WTC11 (cell line): ENCODE measurements around the gene U2AF2. TPM values are rescaled to one million over a fixed set of nuclear protein-coding genes. Genes with fewer than 3 reads are reported as not detected.

Experiments
- ATAC-seq: fragments of 200-7000 bp; cut with Tn5 transposase; 2 replicates; pipeline ENCODE4 v1.10.0; 2021; ENCODE audit warnings: mild to moderate bottlenecking, moderate library complexity
- CTCF ChIA-PET: fragments of 300-600 bp; sonication (Branson Sonifier 250); formaldehyde crosslinking; loops from one replicate; lab custom pipeline; 2021; ENCODE audit warnings: antibody characterized with exemption; lab: Charles Lee
- POLR2A ChIA-PET: fragments of 350-600 bp; sonication (Branson Sonifier 250); formaldehyde crosslinking; loops from one replicate; lab custom pipeline; 2021; ENCODE audit warnings: antibody characterized with exemption; lab: Charles Lee
- DNase-seq: peaks from one replicate; pipeline ENCODE4 v3.0.0; 2021; ENCODE audit warnings: low spot score
- H3K27ac Mint-ChIP-seq: 2 replicates; pipeline ENCODE4 v1.8.0; 2021; ENCODE audit warnings: mixed read lengths
- H3K27me3 Mint-ChIP-seq: 2 replicates; pipeline ENCODE4 v1.8.0; 2021; ENCODE audit warnings: low read depth, mild to moderate bottlenecking, moderate library complexity, mixed read lengths
- H3K36me3 Mint-ChIP-seq: 2 replicates; pipeline ENCODE4 v1.8.0; 2021; ENCODE audit warnings: mixed read lengths
- H3K4me1 Mint-ChIP-seq: 2 replicates; pipeline ENCODE4 v1.8.0; 2022; ENCODE audit warnings: mixed read lengths
- H3K4me3 Mint-ChIP-seq: 2 replicates; pipeline ENCODE4 v1.8.0; 2021; ENCODE audit warnings: mild to moderate bottlenecking, moderate library complexity, mixed read lengths
- H3K9me3 Mint-ChIP-seq: 2 replicates; pipeline ENCODE4 v1.8.0; 2021; ENCODE audit warnings: mixed read lengths
- CREM ChIP-seq: sonication (generic); formaldehyde crosslinking; IDR thresholded peaks from 2 replicates; pipeline ENCODE4 v1.8.1; 2022; ENCODE audit warnings: mild to moderate bottlenecking, missing genetic modification reagents, moderate library complexity
- ESRRA ChIP-seq: sonication (generic); formaldehyde crosslinking; IDR thresholded peaks from 2 replicates; pipeline ENCODE4 v1.8.1; 2022; ENCODE audit warnings: mild to moderate bottlenecking, missing genetic modification reagents, borderline replicate concordance
- KAT7 ChIP-seq: sonication (generic); formaldehyde crosslinking; IDR thresholded peaks from 2 replicates; pipeline ENCODE4 v1.8.1; 2023; ENCODE audit warnings: missing genetic modification reagents, mild to moderate bottlenecking, borderline replicate concordance
- OVOL2 ChIP-seq: fragments of 250-450 bp; sonication (Bioruptor Pico); IDR thresholded peaks from 2 replicates; pipeline ENCODE4 v1.9.0; 2021; ENCODE audit warnings: mild to moderate bottlenecking, borderline replicate concordance
- RELA ChIP-seq: sonication (generic); formaldehyde crosslinking; IDR thresholded peaks from 2 replicates; pipeline ENCODE4 v1.8.1; 2022; ENCODE audit warnings: missing genetic modification reagents, mild to moderate bottlenecking, borderline replicate concordance
- SP1 ChIP-seq: sonication (generic); formaldehyde crosslinking; conservative IDR thresholded peaks from 2 replicates; pipeline ENCODE4 v1.8.1; 2022; ENCODE audit warnings: missing genetic modification reagents
- TEAD4 ChIP-seq: sonication (generic); formaldehyde crosslinking; IDR thresholded peaks from 2 replicates; pipeline ENCODE4 v1.8.0; 2022; ENCODE audit warnings: mild to moderate bottlenecking, missing genetic modification reagents
- ZNF121 ChIP-seq: sonication (generic); formaldehyde crosslinking; IDR thresholded peaks from 2 replicates; pipeline ENCODE4 v1.8.0; 2023; ENCODE audit warnings: missing genetic modification reagents
- ZNF138 ChIP-seq: sonication (generic); formaldehyde crosslinking; conservative IDR thresholded peaks from 2 replicates; pipeline ENCODE4 v1.8.1; 2022; ENCODE audit warnings: mild to moderate bottlenecking, moderate library complexity, missing genetic modification reagents
- ZNF232 ChIP-seq: sonication (generic); formaldehyde crosslinking; IDR thresholded peaks from 2 replicates; pipeline ENCODE4 v1.8.0; 2022; ENCODE audit warnings: mild to moderate bottlenecking, missing genetic modification reagents
- ZNF416 ChIP-seq: fragments of 250-450 bp; sonication (Bioruptor Pico); IDR thresholded peaks from 2 replicates; pipeline ENCODE4 v1.9.0; 2021; ENCODE audit warnings: mild to moderate bottlenecking, inconsistent platforms
- ZNF423 ChIP-seq: fragments of 250-450 bp; sonication (Bioruptor Pico); IDR thresholded peaks from 2 replicates; pipeline ENCODE4 v2.1.2; 2022; ENCODE audit warnings: mild to moderate bottlenecking, moderate library complexity
- total RNA-seq: library from RNA; stranded (reverse); gene quantifications from 3 replicates; pipeline ENCODE4 v1.2.3, GENCODE V29; 2021
- TF ChIP-seq, protein P1 (sequence below): sonication (generic); formaldehyde crosslinking; IDR thresholded peaks from 2 replicates; pipeline ENCODE4 v1.8.1; 2023; ENCODE audit warnings: mild to moderate bottlenecking, moderate library complexity, missing genetic modification reagents
- TF ChIP-seq, protein P2 (sequence below): sonication (generic); formaldehyde crosslinking; IDR thresholded peaks from 2 replicates; pipeline ENCODE4 v1.8.0; 2023; ENCODE audit warnings: missing genetic modification reagents, mild to moderate bottlenecking, borderline replicate concordance
- TF ChIP-seq, protein P3 (sequence below): sonication (generic); formaldehyde crosslinking; IDR thresholded peaks from 2 replicates; pipeline ENCODE4 v1.8.1; 2022; ENCODE audit warnings: missing genetic modification reagents, borderline replicate concordance
- TF ChIP-seq, protein P4 (sequence below): sonication (generic); formaldehyde crosslinking; IDR thresholded peaks from 2 replicates; pipeline ENCODE4 v1.8.1; 2023; ENCODE audit warnings: mild to moderate bottlenecking, missing genetic modification reagents
- TF ChIP-seq, protein P5 (sequence below): sonication (generic); formaldehyde crosslinking; IDR thresholded peaks from 2 replicates; pipeline ENCODE4 v1.8.0; 2022; ENCODE audit warnings: missing genetic modification reagents

The U2AF2 gene
- total RNA-seq, 1 experiment from 2014 or later = 302 TPM

DNA sequence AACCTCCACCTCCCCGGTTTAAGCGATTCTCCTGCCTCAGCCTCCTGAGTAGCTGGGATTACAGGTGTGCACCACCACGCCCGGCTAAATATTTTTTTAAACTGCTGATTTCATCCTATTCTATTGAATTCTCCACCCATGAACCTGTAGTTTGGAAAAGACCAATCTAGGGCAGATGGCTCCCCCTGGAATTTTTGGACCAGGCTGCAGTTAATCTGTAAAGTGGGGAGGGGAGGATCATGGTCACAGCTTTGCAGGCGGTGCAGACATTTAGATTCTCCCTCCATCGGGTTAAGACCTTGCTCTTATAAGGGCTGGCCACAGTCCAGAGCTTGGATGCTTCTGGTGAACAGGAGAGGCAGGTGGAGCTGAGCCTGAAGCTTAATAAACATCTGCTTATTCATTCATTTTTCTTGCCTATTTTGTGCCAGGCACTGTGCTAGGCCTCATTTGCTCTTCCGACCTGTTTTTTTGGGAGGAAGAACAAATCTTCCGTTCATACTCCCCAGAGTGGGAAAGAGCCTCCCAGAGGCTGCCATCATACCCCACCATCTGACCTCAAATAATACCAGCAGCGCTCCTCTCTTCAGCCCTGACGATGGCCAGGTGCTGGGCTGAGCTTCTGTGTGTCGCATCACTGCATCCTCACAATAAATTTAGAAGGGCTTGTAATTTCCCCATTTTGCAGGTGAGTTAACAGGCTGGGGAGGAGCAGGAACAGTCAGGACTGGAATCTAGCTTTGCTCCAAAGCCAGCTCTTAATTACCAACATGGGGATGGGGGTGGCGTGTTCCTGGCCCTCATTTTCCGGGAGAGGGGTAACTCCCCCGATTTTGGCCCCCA is 7.7 kb upstream of the U2AF2 start:
- H3K27ac Mint-ChIP-seq = peak overlapping the region; percentile 89; the same call in 1 of the 2 replicates
- no peaks in the 10 kb centered on the region for H3K9me3 Mint-ChIP-seq
- POLR2A ChIA-PET = interaction anchor here (0.8 to 2.1 kb wide), 5 partner anchors 24 to 162 kb away, joined by 3 to 6 read pairs (median 3); partner anchors contain the start of genes FIZ1 and NAT14
- ATAC-seq = no peak
- H3K36me3 Mint-ChIP-seq = peaks cover 16% of the 10 kb centered on the region
- TF ChIP-seq ZNF232 (CRISPR knock-in tag) (no peak), CREM (CRISPR knock-in tag) (0 out of 2 replicates have a peak, but pooled peaks have one; percentile 3)
- TF ChIP-seq, all 79 proteins: peak for 1
- CTCF ChIA-PET = interaction anchor here (0.5 to 4.6 kb wide), 13 partner anchors 13 to 512 kb away, joined by 3 to 25 read pairs (median 6); partner anchors contain the start of genes FIZ1, ZNF784 and ZNF865
- Mint-ChIP-seq H3K4me1 (peaks cover 24% of the 10 kb centered on the region), H3K27me3 (no peaks in the 10 kb centered on the region), H3K4me3 (peak overlapping the region; percentile 86)
- no peak for DNase-seq

DNA sequence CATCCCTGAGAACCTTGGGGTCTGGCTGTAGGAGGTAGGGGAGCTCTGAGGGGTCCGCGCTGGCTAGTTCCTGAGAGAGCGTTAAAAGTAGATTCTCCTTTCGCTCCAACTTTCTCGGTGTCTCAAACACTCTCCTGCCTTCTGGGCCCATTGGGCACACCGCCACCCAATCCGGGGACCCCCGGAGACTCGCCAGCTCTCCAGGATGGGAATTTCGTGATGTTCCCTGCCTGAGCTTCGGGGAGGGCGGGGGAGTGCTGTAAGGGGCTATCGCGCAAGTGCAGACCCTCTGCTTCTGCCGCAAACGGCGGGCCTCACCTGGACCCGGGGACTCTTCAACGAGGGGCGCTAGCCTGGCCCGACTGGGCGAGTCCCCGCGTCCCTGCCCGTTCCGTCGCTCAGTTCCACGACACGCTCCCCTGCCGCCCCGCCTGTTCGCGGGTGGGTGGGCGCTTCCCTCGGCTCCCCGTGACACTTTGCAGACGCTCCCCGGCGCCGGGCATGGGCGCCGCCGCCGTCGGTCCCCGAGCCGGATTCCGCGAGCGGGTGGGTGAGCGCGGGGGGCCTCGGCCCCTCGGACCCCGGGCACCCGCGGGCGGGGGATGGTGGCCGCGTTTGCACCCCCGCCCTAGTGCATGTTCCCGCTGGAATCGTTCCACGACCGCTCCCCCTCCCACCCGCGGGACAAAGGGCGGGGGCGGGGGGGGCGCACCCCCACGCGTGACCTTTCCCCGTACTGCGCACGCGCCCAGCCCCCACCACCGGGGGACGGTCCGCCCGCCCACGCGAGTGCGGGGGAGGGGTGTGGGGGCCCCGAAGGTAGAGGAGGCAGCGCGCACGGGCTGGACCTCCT is 6.9 kb upstream of the U2AF2 start, which contains the start of gene CCDC106:
CCDC106 (plus strand) TSS at position 481 of the 853 bp plus-strand sequence. CDS start 835 bp downstream, outside the sequence.
- H3K4me3 Mint-ChIP-seq = peak within 1 kb of the TSS; percentile 86
- ChIA-PET CTCF (interaction anchor here (0.5 to 4.6 kb wide), 14 partner anchors 13 to 507 kb away, joined by 3 to 25 read pairs (median 6); partner anchors contain the start of genes FIZ1, ZNF784 and ZNF865), POLR2A (interaction anchor here (0.6 to 2.1 kb wide), 6 partner anchors 23 to 163 kb away, joined by 3 to 6 read pairs (median 3); partner anchors contain the start of genes FIZ1 and NAT14)
- H3K4me1 Mint-ChIP-seq = peaks cover 26% of the 10 kb centered on the region
- H3K36me3 Mint-ChIP-seq = peaks cover 16% of the 10 kb centered on the region
- H3K9me3 Mint-ChIP-seq = no peaks in the 10 kb centered on the region
- DNase-seq (peak; percentile 85), ATAC-seq (peak; percentile 43)
- H3K27ac Mint-ChIP-seq = peak within 1 kb of the TSS; percentile 89
- no peaks in the 10 kb centered on the region for H3K27me3 Mint-ChIP-seq
- TF ChIP-seq, protein P1, sequence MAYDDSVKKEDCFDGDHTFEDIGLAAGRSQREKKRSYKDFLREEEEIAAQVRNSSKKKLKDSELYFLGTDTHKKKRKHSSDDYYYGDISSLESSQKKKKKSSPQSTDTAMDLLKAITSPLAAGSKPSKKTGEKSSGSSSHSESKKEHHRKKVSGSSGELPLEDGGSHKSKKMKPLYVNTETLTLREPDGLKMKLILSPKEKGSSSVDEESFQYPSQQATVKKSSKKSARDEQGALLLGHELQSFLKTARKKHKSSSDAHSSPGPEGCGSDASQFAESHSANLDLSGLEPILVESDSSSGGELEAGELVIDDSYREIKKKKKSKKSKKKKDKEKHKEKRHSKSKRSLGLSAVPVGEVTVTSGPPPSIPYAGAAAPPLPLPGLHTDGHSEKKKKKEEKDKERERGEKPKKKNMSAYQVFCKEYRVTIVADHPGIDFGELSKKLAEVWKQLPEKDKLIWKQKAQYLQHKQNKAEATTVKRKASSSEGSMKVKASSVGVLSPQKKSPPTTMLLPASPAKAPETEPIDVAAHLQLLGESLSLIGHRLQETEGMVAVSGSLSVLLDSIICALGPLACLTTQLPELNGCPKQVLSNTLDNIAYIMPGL (CRISPR knock-in tag) = peak; percentile 85
- 0 out of 2 replicates have a peak, but pooled peaks have one; percentile 53 for TF ChIP-seq ZNF416
- no peak for TF ChIP-seq ZNF138 (CRISPR knock-in tag)
- TF ChIP-seq SP1 = peak; percentile 74
- TF ChIP-seq, protein P2, sequence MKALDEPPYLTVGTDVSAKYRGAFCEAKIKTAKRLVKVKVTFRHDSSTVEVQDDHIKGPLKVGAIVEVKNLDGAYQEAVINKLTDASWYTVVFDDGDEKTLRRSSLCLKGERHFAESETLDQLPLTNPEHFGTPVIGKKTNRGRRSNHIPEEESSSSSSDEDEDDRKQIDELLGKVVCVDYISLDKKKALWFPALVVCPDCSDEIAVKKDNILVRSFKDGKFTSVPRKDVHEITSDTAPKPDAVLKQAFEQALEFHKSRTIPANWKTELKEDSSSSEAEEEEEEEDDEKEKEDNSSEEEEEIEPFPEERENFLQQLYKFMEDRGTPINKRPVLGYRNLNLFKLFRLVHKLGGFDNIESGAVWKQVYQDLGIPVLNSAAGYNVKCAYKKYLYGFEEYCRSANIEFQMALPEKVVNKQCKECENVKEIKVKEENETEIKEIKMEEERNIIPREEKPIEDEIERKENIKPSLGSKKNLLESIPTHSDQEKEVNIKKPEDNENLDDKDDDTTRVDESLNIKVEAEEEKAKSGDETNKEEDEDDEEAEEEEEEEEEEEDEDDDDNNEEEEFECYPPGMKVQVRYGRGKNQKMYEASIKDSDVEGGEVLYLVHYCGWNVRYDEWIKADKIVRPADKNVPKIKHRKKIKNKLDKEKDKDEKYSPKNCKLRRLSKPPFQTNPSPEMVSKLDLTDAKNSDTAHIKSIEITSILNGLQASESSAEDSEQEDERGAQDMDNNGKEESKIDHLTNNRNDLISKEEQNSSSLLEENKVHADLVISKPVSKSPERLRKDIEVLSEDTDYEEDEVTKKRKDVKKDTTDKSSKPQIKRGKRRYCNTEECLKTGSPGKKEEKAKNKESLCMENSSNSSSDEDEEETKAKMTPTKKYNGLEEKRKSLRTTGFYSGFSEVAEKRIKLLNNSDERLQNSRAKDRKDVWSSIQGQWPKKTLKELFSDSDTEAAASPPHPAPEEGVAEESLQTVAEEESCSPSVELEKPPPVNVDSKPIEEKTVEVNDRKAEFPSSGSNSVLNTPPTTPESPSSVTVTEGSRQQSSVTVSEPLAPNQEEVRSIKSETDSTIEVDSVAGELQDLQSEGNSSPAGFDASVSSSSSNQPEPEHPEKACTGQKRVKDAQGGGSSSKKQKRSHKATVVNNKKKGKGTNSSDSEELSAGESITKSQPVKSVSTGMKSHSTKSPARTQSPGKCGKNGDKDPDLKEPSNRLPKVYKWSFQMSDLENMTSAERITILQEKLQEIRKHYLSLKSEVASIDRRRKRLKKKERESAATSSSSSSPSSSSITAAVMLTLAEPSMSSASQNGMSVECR (CRISPR knock-in tag) = 0 out of 2 replicates have a peak, but pooled peaks have one; percentile 42
- peak; percentile 39; the same call in 1 of the 2 replicates for TF ChIP-seq ZNF423
- TF ChIP-seq, protein P3, sequence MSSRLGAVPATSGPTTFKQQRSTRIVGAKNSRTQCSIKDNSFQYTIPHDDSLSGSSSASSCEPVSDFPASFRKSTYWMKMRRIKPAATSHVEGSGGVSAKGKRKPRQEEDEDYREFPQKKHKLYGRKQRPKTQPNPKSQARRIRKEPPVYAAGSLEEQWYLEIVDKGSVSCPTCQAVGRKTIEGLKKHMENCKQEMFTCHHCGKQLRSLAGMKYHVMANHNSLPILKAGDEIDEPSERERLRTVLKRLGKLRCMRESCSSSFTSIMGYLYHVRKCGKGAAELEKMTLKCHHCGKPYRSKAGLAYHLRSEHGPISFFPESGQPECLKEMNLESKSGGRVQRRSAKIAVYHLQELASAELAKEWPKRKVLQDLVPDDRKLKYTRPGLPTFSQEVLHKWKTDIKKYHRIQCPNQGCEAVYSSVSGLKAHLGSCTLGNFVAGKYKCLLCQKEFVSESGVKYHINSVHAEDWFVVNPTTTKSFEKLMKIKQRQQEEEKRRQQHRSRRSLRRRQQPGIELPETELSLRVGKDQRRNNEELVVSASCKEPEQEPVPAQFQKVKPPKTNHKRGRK (CRISPR knock-in tag) = no peak
- TF ChIP-seq ZNF121 (CRISPR knock-in tag) = 0 out of 2 replicates have a peak, but pooled peaks have one; percentile 17
- TF ChIP-seq RELA (CRISPR knock-in tag) = peak; percentile 39; the same call in 1 of the 2 replicates
- no peak for TF ChIP-seq OVOL2 (CRISPR knock-in tag)
- no peak for TF ChIP-seq ESRRA (CRISPR knock-in tag)
- TF ChIP-seq TEAD4 (CRISPR knock-in tag) = 0 out of 2 replicates have a peak, but pooled peaks have one; percentile 39
- TF ChIP-seq, protein P4, sequence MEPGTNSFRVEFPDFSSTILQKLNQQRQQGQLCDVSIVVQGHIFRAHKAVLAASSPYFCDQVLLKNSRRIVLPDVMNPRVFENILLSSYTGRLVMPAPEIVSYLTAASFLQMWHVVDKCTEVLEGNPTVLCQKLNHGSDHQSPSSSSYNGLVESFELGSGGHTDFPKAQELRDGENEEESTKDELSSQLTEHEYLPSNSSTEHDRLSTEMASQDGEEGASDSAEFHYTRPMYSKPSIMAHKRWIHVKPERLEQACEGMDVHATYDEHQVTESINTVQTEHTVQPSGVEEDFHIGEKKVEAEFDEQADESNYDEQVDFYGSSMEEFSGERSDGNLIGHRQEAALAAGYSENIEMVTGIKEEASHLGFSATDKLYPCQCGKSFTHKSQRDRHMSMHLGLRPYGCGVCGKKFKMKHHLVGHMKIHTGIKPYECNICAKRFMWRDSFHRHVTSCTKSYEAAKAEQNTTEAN (CRISPR knock-in tag) = peak; percentile 62; the same call in 1 of the 2 replicates
- TF ChIP-seq KAT7 (CRISPR knock-in tag) = 0 out of 2 replicates have a peak, but pooled peaks have one; percentile 26
- TF ChIP-seq, protein P5, sequence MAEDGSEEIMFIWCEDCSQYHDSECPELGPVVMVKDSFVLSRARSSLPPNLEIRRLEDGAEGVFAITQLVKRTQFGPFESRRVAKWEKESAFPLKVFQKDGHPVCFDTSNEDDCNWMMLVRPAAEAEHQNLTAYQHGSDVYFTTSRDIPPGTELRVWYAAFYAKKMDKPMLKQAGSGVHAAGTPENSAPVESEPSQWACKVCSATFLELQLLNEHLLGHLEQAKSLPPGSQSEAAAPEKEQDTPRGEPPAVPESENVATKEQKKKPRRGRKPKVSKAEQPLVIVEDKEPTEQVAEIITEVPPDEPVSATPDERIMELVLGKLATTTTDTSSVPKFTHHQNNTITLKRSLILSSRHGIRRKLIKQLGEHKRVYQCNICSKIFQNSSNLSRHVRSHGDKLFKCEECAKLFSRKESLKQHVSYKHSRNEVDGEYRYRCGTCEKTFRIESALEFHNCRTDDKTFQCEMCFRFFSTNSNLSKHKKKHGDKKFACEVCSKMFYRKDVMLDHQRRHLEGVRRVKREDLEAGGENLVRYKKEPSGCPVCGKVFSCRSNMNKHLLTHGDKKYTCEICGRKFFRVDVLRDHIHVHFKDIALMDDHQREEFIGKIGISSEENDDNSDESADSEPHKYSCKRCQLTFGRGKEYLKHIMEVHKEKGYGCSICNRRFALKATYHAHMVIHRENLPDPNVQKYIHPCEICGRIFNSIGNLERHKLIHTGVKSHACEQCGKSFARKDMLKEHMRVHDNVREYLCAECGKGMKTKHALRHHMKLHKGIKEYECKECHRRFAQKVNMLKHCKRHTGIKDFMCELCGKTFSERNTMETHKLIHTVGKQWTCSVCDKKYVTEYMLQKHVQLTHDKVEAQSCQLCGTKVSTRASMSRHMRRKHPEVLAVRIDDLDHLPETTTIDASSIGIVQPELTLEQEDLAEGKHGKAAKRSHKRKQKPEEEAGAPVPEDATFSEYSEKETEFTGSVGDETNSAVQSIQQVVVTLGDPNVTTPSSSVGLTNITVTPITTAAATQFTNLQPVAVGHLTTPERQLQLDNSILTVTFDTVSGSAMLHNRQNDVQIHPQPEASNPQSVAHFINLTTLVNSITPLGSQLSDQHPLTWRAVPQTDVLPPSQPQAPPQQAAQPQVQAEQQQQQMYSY (CRISPR knock-in tag) = peak; percentile 20; the same call in 1 of the 2 replicates
